PC-9 (cell line): ENCODE measurements around the gene NCOA3. TPM values are rescaled to one million over a fixed set of nuclear protein-coding genes. Genes with fewer than 3 reads are reported as not detected.

Experiments used
- BruUV-seq: library from RNA; stranded (reverse); fragments of 400-500 nt; replicated peaks from 2 replicates; lab custom pipeline; 2021; lab: Mats Ljungman, UMichigan
- CTCF ChIA-PET: fragments of 300-600 bp; sonication (Branson Sonifier 250); formaldehyde crosslinking; loops from one replicate; lab custom pipeline; 2022; ENCODE audit warnings: antibody characterized with exemption; lab: Charles Lee
- POLR2A ChIA-PET: fragments of 300-600 bp; sonication (Branson Sonifier 250); formaldehyde crosslinking; loops from one replicate; lab custom pipeline; 2022; ENCODE audit warnings: antibody characterized with exemption; ENCODE audit not compliant: unreplicated experiment; lab: Charles Lee
- DNase-seq, 2 experiments: peaks; one replicate each; pipeline versions ENCODE4 v3.0.0 to v3.0.0-alpha.2; 2015 to 2022; ENCODE audit warnings: mixed read lengths in 1 of 2
- H2AFZ ChIP-seq: fragments of 200-600 bp; sonication (generic); 2 replicates; pipeline ENCODE4 v1.8.1; 2017; ENCODE audit warnings: antibody characterized with exemption
- H3F3A ChIP-seq: fragments of 200-600 bp; sonication (generic); 2 replicates; pipeline ENCODE4 v1.8.1; 2017; ENCODE audit warnings: antibody characterized with exemption, mild to moderate bottlenecking, low read depth; ENCODE audit not compliant: insufficient read depth
- H3K27ac ChIP-seq: fragments of 200-600 bp; sonication (generic); 2 replicates; pipeline ENCODE4 v1.6.1; 2016; ENCODE audit warnings: mixed run types
- H3K27me3 ChIP-seq: fragments of 200-600 bp; sonication (generic); 2 replicates; pipeline ENCODE4 v1.6.1; 2016; ENCODE audit warnings: low read depth, mixed run types; ENCODE audit not compliant: insufficient read depth
- H3K36me3 ChIP-seq: fragments of 200-600 bp; sonication (generic); 2 replicates; pipeline ENCODE4 v1.6.1; 2016; ENCODE audit warnings: low read depth, mixed run types
- H3K4me1 ChIP-seq: fragments of 200-600 bp; sonication (generic); replicated peaks from 2 replicates; pipeline ENCODE4 v1.6.1; 2016; ENCODE audit warnings: mixed run types; ENCODE audit not compliant: insufficient read depth
- H3K4me2 ChIP-seq: fragments of 200-600 bp; sonication (generic); 2 replicates; pipeline ENCODE4 v1.6.1; 2017; ENCODE audit warnings: mixed run types
- H3K4me3 ChIP-seq: fragments of 200-600 bp; sonication (generic); 2 replicates; pipeline ENCODE4 v1.6.1; 2016; ENCODE audit warnings: mixed run types
- H3K79me2 ChIP-seq: fragments of 200-600 bp; sonication (generic); 2 replicates; pipeline ENCODE4 v1.6.1; 2017; ENCODE audit warnings: low read depth, mixed run types
- H3K9me2 ChIP-seq: fragments of 200-600 bp; sonication (generic); 2 replicates; pipeline ENCODE4 v1.8.1; 2017; ENCODE audit warnings: mild to moderate bottlenecking; ENCODE audit not compliant: insufficient read depth
- H3K9me3 ChIP-seq: fragments of 200-600 bp; sonication (generic); 2 replicates; pipeline ENCODE4 v1.8.1; 2016; ENCODE audit warnings: low read depth; ENCODE audit not compliant: insufficient read depth
- H4K20me1 ChIP-seq: fragments of 200-600 bp; sonication (generic); 2 replicates; pipeline ENCODE4 v1.8.1; 2017; ENCODE audit not compliant: insufficient read depth
- CTCF ChIP-seq: fragments of 200-600 bp; sonication (generic); conservative IDR thresholded peaks from 2 replicates; pipeline ENCODE4 v1.6.1; 2017; ENCODE audit warnings: mixed run types, antibody characterized with exemption, mild to moderate bottlenecking, moderate library complexity
- EZH2 ChIP-seq: fragments of 200-600 bp; sonication (generic); IDR thresholded peaks from 2 replicates; pipeline ENCODE4 v1.8.0; 2017; ENCODE audit warnings: antibody characterized with exemption, low read depth
- intact Hi-C: fragments of 100-400 bp; cut with micrococcal nuclease; formaldehyde crosslinking; loops from one replicate; pipeline ENCODE4 v1.10.0; 2022; ENCODE audit not compliant: unreplicated experiment
- total RNA-seq: library from RNA; stranded (reverse); gene quantifications from 2 replicates; pipeline ENCODE4 v1.2.3, GENCODE V29; 2021

The NCOA3 gene
- total RNA-seq, 1 experiment from 2014 or later: 78.0 TPM

DNA sequence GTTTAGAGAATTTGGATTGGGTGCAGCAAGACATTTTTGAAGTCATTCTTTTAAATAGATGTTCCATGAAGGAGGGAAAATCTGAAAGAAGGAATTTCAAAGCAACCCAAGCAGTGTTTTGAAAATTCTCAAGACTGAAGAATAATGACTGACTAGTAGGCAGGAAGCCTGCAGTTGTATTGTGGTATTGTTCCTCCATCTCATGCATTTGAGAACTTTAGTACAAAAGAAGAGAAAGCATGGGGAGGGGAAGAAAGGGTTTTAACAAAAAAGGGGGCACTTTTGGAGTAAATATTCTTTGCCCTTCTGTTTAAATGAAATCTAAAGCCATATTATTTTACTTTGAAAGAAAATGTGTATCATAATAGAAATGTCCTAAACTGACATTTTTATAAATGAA lies 6.6 kb downstream of the NCOA3 start:
- CTCF ChIA-PET: interaction anchor here (0.6 kb wide), 1 partner anchor 801 kb away, joined by 8 read pairs; no protein-coding TSS in a partner anchor
- POLR2A ChIA-PET: no interaction called here
- no peak for DNase-seq
- H3K9me3 ChIP-seq: no peaks in the 10 kb centered on the region
- peaks cover 56% of the 10 kb centered on the region for H3K4me1 ChIP-seq
- H3K4me3 ChIP-seq: no peak overlapping the region
- peaks cover 88% of the 10 kb centered on the region for H4K20me1 ChIP-seq
- no peaks in the 10 kb centered on the region for H3K27me3 ChIP-seq
- peaks cover 43% of the 10 kb centered on the region for H3F3A ChIP-seq
- peaks cover 27% of the 10 kb centered on the region; the same call in 1 of the 2 replicates for H3K36me3 ChIP-seq
- no TSS peak for BruUV-seq
- intact Hi-C loops: no loop called here
- no peaks in the 10 kb centered on the region for H3K9me2 ChIP-seq
- 0 out of 2 replicates have a peak overlapping the region, but pooled peaks have one; percentile 6 for H3K27ac ChIP-seq
- no peak overlapping the region for H2AFZ ChIP-seq
- H3K79me2 ChIP-seq: peaks cover 99% of the 10 kb centered on the region
- TF ChIP-seq CTCF (no peak), EZH2 (no peak)
- H3K4me2 ChIP-seq: 0 out of 2 replicates have a peak overlapping the region, but pooled peaks have one; percentile 4

DNA sequence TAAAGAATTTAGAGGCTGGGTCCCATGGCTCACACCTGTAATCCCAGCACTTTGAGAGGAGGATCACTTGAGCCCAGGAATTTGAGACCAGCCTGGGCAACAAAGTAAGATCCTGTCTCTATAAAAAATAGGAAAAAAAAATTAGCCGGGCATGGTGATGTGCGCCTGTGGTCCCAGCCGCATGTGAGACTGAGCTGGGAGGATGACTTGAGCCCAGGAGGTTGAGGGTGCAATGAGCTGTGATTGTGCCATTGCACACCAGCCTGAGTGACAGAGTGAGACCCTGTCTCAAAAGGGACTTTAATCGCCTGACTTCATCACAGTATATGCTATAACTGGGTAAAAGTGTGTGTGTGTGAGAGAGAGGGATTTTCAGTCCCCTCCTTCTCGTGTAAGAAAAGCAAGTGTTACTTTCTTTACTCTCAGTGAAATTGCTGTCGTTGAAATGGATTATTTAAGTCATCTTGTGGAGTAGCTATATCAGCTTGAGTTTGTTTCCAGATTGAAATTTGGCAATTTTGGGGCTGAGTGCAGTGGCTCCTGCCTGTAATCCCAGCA lies 7.5 kb downstream of the NCOA3 start:
- Histone ChIP-seq H3K4me2 (0 out of 2 replicates have a peak overlapping the region, but pooled peaks have one; percentile 4), H3K9me2 (no peaks in the 10 kb centered on the region), H3K79me2 (peaks cover 99% of the 10 kb centered on the region), H3K27me3 (no peaks in the 10 kb centered on the region), H3K27ac (0 out of 2 replicates have a peak overlapping the region, but pooled peaks have one; percentile 6), H3K36me3 (peaks cover 30% of the 10 kb centered on the region; the same call in 1 of the 2 replicates), H3F3A (peaks cover 47% of the 10 kb centered on the region), H2AFZ (no peak overlapping the region), H4K20me1 (peaks cover 86% of the 10 kb centered on the region), H3K9me3 (no peaks in the 10 kb centered on the region), H3K4me3 (no peak overlapping the region), H3K4me1 (peaks cover 54% of the 10 kb centered on the region)
- CTCF ChIA-PET: interaction anchor here (0.6 kb wide), 1 partner anchor 800 kb away, joined by 8 read pairs; no protein-coding TSS in a partner anchor
- POLR2A ChIA-PET: interaction anchor here (0.6 kb wide), 1 partner anchor 59 kb away, joined by 3 read pairs; no protein-coding TSS in a partner anchor
- DNase-seq: no peak
- intact Hi-C loops: no loop called here
- TF ChIP-seq EZH2: no peak
- TF ChIP-seq CTCF: no peak
- no TSS peak for BruUV-seq

DNA sequence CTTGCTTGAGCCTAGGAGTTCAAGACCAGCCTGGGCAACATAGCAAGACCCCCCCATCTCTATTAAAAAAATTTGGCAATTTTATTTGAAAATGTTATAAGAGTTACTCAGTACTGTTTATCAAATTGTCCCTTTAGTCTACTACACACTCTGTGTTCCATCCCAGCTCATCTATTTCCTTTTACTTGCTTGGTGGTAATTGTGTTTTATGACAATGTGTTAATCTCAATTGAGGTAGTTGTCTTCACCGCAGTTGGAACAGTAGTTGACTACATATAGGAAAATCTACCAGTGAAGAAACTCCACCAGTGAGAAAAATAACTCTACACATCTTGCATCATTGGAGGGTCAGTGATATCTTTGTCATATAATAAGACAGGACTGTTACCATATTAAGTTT lies 8.0 kb downstream of the NCOA3 start:
- no peak overlapping the region for H3K4me2 ChIP-seq
- no peak overlapping the region for H3K4me3 ChIP-seq
- DNase-seq: no peak
- H3K9me2 ChIP-seq: no peaks in the 10 kb centered on the region
- TF ChIP-seq CTCF (no peak), EZH2 (no peak)
- H4K20me1 ChIP-seq: peaks cover 84% of the 10 kb centered on the region
- no peak overlapping the region for H3K27ac ChIP-seq
- H2AFZ ChIP-seq: no peak overlapping the region
- intact Hi-C loops: no loop called here
- no TSS peak for BruUV-seq
- POLR2A ChIA-PET: interaction anchor here (0.6 kb wide), 1 partner anchor 58 kb away, joined by 3 read pairs; no protein-coding TSS in a partner anchor
- no peaks in the 10 kb centered on the region for H3K27me3 ChIP-seq
- peaks cover 99% of the 10 kb centered on the region for H3K79me2 ChIP-seq
- peaks cover 47% of the 10 kb centered on the region for H3F3A ChIP-seq
- CTCF ChIA-PET: no interaction called here
- peaks cover 34% of the 10 kb centered on the region; the same call in 1 of the 2 replicates for H3K36me3 ChIP-seq
- peaks cover 49% of the 10 kb centered on the region for H3K4me1 ChIP-seq
- no peaks in the 10 kb centered on the region for H3K9me3 ChIP-seq
